ENCODE results near the gene ZNF296.
"Not testable (repeated sequence)": the region's sequence is repeated elsewhere in the genome, so short reads cannot be mapped to it uniquely, and the experiment has no call there.

ZNF296 gene

DNA sequence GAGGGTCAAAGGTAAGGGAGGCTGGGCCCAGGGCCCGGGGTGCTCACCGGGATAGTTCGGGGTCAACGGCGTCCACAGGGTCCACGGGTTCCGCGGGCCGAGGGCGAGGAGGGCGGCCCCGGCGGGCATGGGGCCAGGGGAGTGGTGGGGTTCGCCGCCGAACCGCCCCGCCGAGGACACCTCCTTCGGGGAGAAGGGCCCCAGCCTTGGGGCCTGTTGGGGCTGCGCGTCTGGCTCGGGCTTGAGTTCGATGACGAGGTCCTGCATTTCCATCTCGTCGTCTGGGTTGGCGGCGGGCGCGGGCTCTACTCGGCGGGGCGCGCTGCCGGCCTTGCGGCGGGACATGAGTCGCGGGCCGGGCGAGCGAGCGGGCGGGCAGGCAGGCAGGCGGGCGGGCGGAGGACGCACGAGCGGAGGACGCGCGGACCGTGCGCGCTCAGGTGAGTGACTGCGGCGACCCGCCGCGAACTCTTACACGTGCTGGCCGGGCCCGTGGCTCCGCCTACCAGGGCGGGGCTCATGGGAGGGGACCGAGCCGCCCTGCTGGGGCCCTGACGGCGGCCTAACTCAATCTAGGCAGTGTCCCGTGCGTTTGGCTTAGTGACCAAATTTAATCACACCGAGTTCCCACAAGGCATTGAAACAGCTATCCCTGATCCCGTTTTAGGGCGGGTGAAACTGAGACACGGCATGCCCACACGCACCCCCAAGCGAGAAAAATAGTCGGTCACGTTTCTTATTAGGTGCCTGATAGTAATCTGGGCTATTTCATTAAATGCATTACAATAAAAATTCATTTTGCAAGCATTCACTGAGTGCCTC, at the start of gene ZNF296:
ZNF296 (minus strand) TSS at position 450 of the 822 bp plus-strand sequence; CDS start at position 345, 105 bp downstream.
- in situ Hi-C loops (cut with MboI; ENCODE audit: low sequenced_read_pairs): no loop called here

GRCh38 chr19:45125360-45125759, 49.1 kb upstream of the ZNF296 start:
- in situ Hi-C loops (cut with MboI; ENCODE audit: low sequenced_read_pairs): no loop called here

DNA sequence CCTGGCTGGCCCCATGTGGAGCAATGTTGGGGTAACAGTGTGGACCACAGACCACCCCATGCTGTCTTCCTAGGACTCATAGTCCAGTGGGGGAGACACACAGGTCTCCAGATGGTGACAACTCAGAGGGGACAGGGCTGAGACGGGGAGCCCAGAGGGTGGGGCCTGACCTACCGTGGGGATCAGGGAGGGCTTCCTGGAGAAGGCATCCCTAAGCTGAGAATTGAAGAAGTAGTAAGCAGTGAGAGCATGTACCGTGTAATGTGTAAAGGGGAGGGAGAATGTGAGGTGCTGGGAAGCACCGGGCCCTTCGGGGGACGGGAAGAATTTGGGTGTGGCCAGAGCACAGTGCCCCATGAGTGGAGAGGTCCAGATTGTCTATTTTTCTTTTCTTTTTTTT, 47.7 kb upstream of the ZNF296 start:
- in situ Hi-C loops (cut with MboI; ENCODE audit: low sequenced_read_pairs): no loop called here

GRCh38 chr19:45123440-45123850, 47.2 kb upstream of the ZNF296 start:
- in situ Hi-C loops (cut with MboI; ENCODE audit: low sequenced_read_pairs): no loop called here

- in situ Hi-C loops (cut with MboI; ENCODE audit: low sequenced_read_pairs): no loop called here
These were observed 46.6 kb upstream of the ZNF296 start for GRCh38 chr19:45122832-45123231.

DNA sequence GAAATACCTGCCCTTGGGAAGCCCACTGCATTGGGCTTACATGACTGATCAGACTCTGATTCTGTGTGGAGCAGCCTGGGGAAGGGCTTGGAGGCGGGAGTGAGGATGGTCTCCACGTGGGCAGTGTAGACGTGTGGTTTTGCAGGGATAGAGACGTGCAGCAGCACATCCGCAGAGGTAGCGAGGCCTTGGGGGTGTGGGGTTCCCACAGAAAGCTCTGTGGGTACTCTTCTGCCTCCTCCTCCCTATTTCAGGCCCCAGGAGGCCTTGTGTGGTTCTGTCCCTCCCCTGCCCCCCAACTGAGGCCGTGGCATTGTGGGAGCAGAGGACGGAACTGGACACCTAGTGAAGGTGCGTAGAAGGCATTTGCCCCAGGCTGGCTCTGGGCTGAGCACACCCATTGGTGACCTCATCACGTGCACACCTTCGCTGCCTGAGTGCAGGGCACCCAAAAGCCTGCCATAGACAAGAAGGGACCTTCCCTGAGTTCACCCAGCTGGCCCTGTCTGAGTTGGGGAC, 45.6 kb upstream of the ZNF296 start:
- in situ Hi-C loops (cut with MboI; ENCODE audit: low sequenced_read_pairs): no loop called here

- in situ Hi-C loops (cut with MboI; ENCODE audit: low sequenced_read_pairs): no loop called here
These were observed 43.3 kb upstream of the ZNF296 start for GRCh38 chr19:45119582-45119981.

DNA sequence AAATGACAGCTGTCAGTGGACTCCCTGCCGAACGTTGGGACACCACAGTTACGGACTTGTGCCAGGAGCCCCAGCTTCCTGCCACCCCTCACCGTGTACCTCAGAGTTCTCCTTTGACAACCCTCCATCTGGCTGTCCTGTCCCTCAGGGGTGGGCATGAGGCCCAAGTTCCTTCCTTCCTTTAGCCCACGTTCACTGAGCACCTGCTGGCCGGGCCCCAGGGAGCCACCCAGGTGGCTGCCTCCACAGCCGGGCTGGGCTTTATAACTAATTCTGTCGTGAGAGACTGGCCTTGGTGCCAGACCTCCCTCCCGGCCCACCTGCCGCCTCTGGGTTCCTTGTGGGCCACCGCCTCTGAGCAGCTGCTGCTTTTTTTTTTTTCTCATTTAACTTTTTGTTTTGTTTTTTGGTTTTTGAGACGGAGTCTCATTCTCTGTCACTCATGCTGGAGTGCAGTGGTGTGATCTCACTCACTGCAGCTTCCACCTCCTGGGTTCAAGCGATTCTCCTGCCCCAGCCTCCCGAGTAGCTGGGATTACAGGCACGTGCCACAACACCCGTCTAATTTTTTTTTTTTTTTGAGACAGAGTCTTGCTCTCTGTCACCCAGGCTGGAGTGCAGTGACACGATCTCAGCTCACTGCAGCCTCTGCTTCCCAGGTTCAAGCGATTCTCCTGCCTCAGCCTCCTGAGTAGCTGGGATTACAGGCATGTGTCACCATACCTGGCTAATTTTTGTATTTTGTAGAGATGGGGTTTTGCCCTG, 42.5 kb upstream of the ZNF296 start:
- in situ Hi-C loops (cut with MboI; ENCODE audit: low sequenced_read_pairs): not testable (repeated sequence)

DNA sequence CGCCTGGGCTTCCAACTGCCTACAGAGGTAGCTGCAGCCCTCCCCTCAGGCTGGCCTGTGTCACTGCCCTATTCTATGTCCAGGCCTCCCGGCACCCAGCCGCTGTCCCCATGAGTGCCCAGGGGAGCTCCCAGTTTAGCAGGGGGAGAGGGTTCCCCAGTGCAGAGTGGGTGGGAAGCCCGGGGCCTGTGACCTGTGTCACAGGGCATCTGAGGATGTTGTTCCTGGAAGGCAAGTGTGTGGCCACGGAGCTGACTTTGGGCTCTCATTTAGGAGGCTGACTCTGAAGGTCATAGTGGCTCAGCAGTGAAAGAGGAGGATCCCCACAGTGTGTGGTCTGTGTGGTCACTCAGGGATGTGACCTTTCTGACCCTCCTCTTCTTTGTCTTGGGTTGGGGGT, 41.8 kb upstream of the ZNF296 start:
- in situ Hi-C loops (cut with MboI; ENCODE audit: low sequenced_read_pairs): no loop called here

- in situ Hi-C loops (cut with MboI; ENCODE audit: low sequenced_read_pairs): no loop called here
These were observed 41.4 kb upstream of the ZNF296 start for GRCh38 chr19:45117671-45118070.

DNA sequence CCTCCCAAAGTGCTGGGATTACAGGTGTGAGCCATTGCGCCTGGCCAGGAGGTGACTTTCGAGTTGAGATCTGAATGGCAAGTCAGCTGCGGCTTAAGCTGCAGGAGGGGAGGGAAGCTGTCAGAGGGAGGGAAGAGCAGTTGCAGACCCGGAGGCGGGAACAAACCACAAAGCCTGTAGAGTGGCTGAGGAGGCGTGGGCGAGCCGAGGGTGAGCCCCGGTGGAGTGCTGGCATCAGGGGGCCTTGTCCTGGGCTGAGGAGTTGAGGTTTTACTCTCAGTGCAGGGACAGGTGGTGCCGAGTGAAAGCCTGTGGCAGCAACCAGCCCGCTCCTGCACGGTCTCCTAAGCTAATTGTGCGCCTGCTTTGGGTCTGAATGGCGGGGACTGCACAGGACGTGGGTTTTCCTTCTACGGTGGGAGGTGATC, 40.9 kb upstream of the ZNF296 start:
- in situ Hi-C loops (cut with MboI; ENCODE audit: low sequenced_read_pairs): no loop called here

DNA sequence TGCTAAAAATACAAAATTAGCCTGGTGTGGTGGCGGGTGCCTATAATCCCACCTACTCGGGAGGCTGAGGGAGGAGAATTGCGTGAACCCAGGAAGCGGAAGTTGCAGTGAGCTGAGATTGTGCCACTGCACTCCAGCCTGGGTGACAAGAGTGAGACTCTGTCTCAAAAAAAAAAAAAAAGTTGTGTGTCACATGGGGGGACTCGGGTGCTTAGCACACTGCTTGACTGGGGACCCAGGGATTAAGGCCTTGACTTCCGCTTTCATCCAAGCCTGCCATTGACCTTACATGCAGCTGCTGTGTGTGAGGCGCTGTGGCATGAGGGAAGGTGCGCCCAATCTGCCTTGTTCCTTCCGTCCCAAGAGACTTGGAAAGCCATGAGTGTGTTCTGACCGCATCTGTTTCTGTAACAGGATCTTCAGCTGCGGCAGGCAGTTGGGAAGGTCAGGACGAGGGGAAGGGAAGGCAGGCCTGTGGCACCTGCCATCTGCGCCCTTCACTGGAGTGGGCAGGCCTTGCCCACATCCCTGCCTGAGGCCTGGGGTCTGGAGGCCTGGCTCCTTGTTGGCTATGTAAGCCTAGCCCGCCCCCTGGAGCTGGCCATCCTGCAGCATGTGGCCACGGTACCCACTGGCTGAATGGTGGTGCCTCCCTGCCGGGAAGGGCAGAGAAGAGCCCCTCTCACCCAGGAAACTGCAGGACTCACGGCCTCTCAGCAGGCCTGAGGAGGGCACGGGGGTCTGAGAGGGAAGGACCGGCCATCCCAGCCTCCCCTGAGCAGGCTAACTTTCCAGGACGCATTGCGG, 39.7 kb upstream of the ZNF296 start:
- in situ Hi-C loops (cut with MboI; ENCODE audit: low sequenced_read_pairs): no loop called here

GRCh38 chr19:45114116-45114515, 37.8 kb upstream of the ZNF296 start:
- in situ Hi-C loops (cut with MboI; ENCODE audit: low sequenced_read_pairs): no loop called here

GRCh38 chr19:45113628-45114027, 37.4 kb upstream of the ZNF296 start:
- in situ Hi-C loops (cut with MboI; ENCODE audit: low sequenced_read_pairs): no loop called here

GRCh38 chr19:45112111-45112827, 36.0 kb upstream of the ZNF296 start:
- in situ Hi-C loops (cut with MboI; ENCODE audit: low sequenced_read_pairs): no loop called here

DNA sequence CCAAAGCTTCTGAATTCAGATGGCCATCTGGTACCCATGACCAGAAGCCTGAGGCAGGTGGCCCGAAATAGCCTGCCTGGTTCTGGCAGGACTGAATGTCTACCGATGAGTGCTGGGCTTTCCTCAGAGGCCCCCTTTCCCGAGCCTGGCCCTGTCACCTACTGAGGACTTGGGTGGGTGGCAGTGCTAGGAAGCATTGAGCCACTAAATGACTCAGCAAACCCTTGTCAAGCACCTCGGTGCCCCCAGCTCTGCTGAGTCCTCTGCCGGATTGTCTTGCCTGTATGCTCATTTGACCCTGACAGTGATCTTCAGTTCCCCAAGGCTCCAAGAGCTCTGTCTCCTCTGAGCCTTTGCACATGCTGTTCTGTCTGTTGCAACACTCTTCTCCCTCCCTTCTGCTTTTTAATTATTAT, 34.6 kb upstream of the ZNF296 start:
- in situ Hi-C loops (cut with MboI; ENCODE audit: low sequenced_read_pairs): no loop called here

DNA sequence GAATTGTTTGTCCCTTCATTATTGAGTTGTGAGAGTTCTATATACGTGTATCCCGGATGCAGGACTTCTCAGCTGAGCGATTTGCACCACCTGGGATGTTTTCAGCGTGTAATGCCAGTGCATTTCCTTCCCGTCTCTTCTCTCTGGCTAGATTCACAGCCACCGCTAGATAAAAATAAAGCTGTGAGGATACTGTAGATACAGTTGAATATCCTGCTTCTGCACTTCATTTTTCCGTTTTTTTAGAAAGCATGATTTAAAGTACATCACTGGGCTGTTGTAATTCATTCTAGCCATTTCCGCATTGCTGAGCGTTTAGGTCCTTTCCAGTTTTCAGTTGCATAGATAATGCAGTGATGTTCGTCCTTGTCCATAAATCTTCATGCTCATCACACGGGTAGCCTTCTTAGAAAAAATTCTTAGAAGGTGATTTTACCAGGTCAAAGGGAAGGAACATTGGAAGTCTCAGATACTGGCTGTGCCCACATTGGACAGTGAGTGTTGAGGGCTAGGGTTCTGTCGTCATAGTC, 31.4 kb upstream of the ZNF296 start:
- in situ Hi-C loops (cut with MboI; ENCODE audit: low sequenced_read_pairs): no loop called here

GRCh38 chr19:45106363-45106762, 30.1 kb upstream of the ZNF296 start:
- in situ Hi-C loops (cut with MboI; ENCODE audit: low sequenced_read_pairs): not testable (repeated sequence)

- in situ Hi-C loops (cut with MboI; ENCODE audit: low sequenced_read_pairs): no loop called here
These were observed 28.5 kb upstream of the ZNF296 start for GRCh38 chr19:45104658-45105349.

Data from HL-60/S4 (cell line).